ENCODE data around the gene WFIKKN2.

GRCh38 chr17:50828508-50829170, 6.7 kb upstream of the WFIKKN2 start:
- TF ChIP-seq EZH2 (IDR thresholded peaks at IDR 0.05; ENCODE audit: low read depth, low read length, severe bottlenecking) (no peak), CTCF (IDR thresholded peaks at IDR 0.05; ENCODE audit: control extremely low read depth in 1 of 3, insufficient read depth in 1 of 3, low read depth in 1 of 3, low read length in 3 of 3) (no peak), SP1 (IDR thresholded peaks at IDR 0.05; ENCODE audit: low read depth, low read length) (no peak), TEAD4 (IDR thresholded peaks at IDR 0.05; ENCODE audit: low read depth, low read length) (no peak), RNF2 (IDR thresholded peaks at IDR 0.05; ENCODE audit: borderline replicate concordance, low read depth, low read length, missing control alignments, poor library complexity, severe bottlenecking) (no peak), KDM4A (IDR thresholded peaks at IDR 0.05; ENCODE audit: low read depth, low read length, severe bottlenecking) (no peak), SUZ12 (IDR thresholded peaks at IDR 0.05; ENCODE audit: low read length) (no peak), KDM1A (IDR thresholded peaks at IDR 0.05; ENCODE audit: borderline replicate concordance, low read length) (no peak), ZNF274 (IDR thresholded peaks at IDR 0.05; ENCODE audit: borderline replicate concordance, extremely low read depth, low read length) (no peak)

Measured in H1 (cell line).